RWPE1 (cell line): ENCODE data around the gene AS3MT.

Experiments used
- CTCF ChIA-PET: fragments of 350-600 bp; sonication (Branson Sonifier 250); formaldehyde crosslinking; extraction: SDS; loops from one replicate; lab custom pipeline; 2021; lab: Yijun Ruan, JAX
- POLR2A ChIA-PET: fragments of 400-600 bp; formaldehyde crosslinking; extraction: SDS; loops from one replicate; lab custom pipeline; 2020; ENCODE audit warnings: antibody characterized with exemption; ENCODE audit not compliant: low non-redundant PET; lab: Yijun Ruan, JAX
- DNase-seq: peaks from one replicate; pipeline ENCODE4 v3.0.0; 2012; ENCODE audit warnings: low spot score
- H3K27ac ChIP-seq: fragments of 450-650 bp; 2 replicates; pipeline ENCODE4 v1.5.1; 2017
- CTCF ChIP-seq: fragments of 450-650 bp; conservative IDR thresholded peaks from 2 replicates; pipeline ENCODE4 v1.5.1; 2017; ENCODE audit warnings: low read depth, mild to moderate bottlenecking

The AS3MT gene

GRCh38 chr10:102900006-102900405, 30.7 kb downstream of the AS3MT start:
- H3K27ac ChIP-seq = no peak overlapping the region
- ChIA-PET CTCF (interaction anchor here (1.7 to 3.7 kb wide), 2 partner anchors 54 to 64 kb away, joined by 3 to 43 read pairs; partner anchors contain the start of gene CYP17A1), POLR2A (no interaction called here)
- TF ChIP-seq CTCF = no peak
- no peak for DNase-seq

- ChIA-PET POLR2A (no interaction called here), CTCF (interaction anchor here (3.1 kb wide), 1 partner anchor 71 kb away, joined by 10 read pairs; no protein-coding TSS in a partner anchor)
- H3K27ac ChIP-seq = no peak overlapping the region
- DNase-seq = no peak
- no peak for TF ChIP-seq CTCF
These were observed 35.1 kb downstream of the AS3MT start for GRCh38 chr10:102904346-102904745.

- no peak for TF ChIP-seq CTCF
- no peak overlapping the region for H3K27ac ChIP-seq
- DNase-seq = no peak
- ChIA-PET POLR2A (no interaction called here), CTCF (no interaction called here)
These were observed 37.2 kb downstream of the AS3MT start for GRCh38 chr10:102906507-102906906.

- TF ChIP-seq CTCF = no peak
- H3K27ac ChIP-seq = no peak overlapping the region
- DNase-seq = no peak
- ChIA-PET CTCF (no interaction called here), POLR2A (no interaction called here)
These were observed 45.5 kb downstream of the AS3MT start for GRCh38 chr10:102914781-102915180.

- ChIA-PET CTCF (interaction anchor here (0.9 to 2.7 kb wide), 3 partner anchors 152 to 328 kb away, joined by 3 to 86 read pairs (median 8); no protein-coding TSS in a partner anchor), POLR2A (no interaction called here)
- no peak for TF ChIP-seq CTCF
- no peak overlapping the region for H3K27ac ChIP-seq
- DNase-seq = no peak
These were observed 46.9 kb downstream of the AS3MT start for GRCh38 chr10:102916173-102916572.

- peak; percentile 96 for TF ChIP-seq CTCF
- ChIA-PET CTCF (interaction anchor here (0.6 to 2.7 kb wide), 26 partner anchors 15 to 1347 kb away, joined by 3 to 86 read pairs (median 4); partner anchors contain the start of genes CYP17A1 and NT5C2), POLR2A (interaction anchor here (0.6 to 1.0 kb wide), 3 partner anchors 37 to 165 kb away, joined by 3 to 5 read pairs (median 4); no protein-coding TSS in a partner anchor)
- peak; percentile 70 for DNase-seq
- H3K27ac ChIP-seq = peak overlapping the region; percentile 88
These were observed 48.2 kb downstream of the AS3MT start for GRCh38 chr10:102917314-102917961.
